ENCODE data around the gene CCSER2.

CCSER2 gene

GRCh38 chr10:84551437-84552120, 223.2 kb downstream of the CCSER2 start:
- DNase-seq: no peak

GRCh38 chr10:84552478-84552877, 224.1 kb downstream of the CCSER2 start:
- DNase-seq: no peak

- DNase-seq: no peak
Measured at GRCh38 chr10:84562592-84562991, 234.2 kb downstream of the CCSER2 start.

- no peak for DNase-seq
Measured at GRCh38 chr10:84563355-84563754, 235.0 kb downstream of the CCSER2 start.

- no peak for DNase-seq
Measured at GRCh38 chr10:84563868-84564267, 235.5 kb downstream of the CCSER2 start.

- DNase-seq: no peak
Measured at GRCh38 chr10:84565881-84566582, 237.6 kb downstream of the CCSER2 start.

GRCh38 chr10:84567133-84567532, 238.7 kb downstream of the CCSER2 start:
- no peak for DNase-seq

Data from activated naive CD4-positive, alpha-beta T cell treated with Interleukin-2 at 50 U/mL for 16 hours (primary cell).